HepG2 (cell line): Measurements from ENCODE around the gene ANKLE1. TPM values are rescaled to one million over a fixed set of nuclear protein-coding genes. Genes with fewer than 3 reads are reported as not detected.

ENCODE experiments used
- ATAC-seq: fragments of 200-7000 bp; cut with Tn5 transposase; 3 replicates; pipeline ENCODE4 v1.9.1; 2020; ENCODE audit warnings: mild to moderate bottlenecking, moderate library complexity
- BruUV-seq: library from RNA; stranded (reverse); fragments of 400-500 nt; replicated peaks from 2 replicates; lab custom pipeline; 2021; lab: Mats Ljungman, UMichigan
- CTCF ChIA-PET: fragments of 300-600 bp; formaldehyde crosslinking; extraction: SDS; loops from one replicate; lab custom pipeline; 2021; ENCODE audit warnings: low total read pairs, inconsistent platforms, low intra/inter-chr PET ratio; lab: Yijun Ruan, JAX
- POLR2A ChIA-PET: fragments of 350-600 bp; sonication (Branson Sonifier 250); formaldehyde crosslinking; loops from one replicate; lab custom pipeline; 2020; ENCODE audit warnings: antibody characterized with exemption, inconsistent platforms; lab: Yijun Ruan, JAX
- DNase-seq: peaks from one replicate; pipeline ENCODE4 v3.0.0-alpha.2; 2015; ENCODE audit warnings: low spot score
- FAIRE-seq: peaks from 3 replicates; lab custom pipeline; 2011; peaks lifted over from hg19 to GRCh38; lab: Jason Lieb, UNC
- H2AFZ ChIP-seq: one replicate; pipeline ENCODE4 v1.6.1; 2011; ENCODE audit warnings: low read length, inconsistent platforms
- H3K27ac ChIP-seq: fragments of 300-600 bp; 3 replicates; pipeline ENCODE4 v1.8.0; 2011; ENCODE audit warnings: mixed run types, mild to moderate bottlenecking, mixed read lengths, low read length, inconsistent platforms; ENCODE audit not compliant: insufficient read depth; ENCODE audit errors: extremely low read length
- H3K27me3 ChIP-seq, 2 experiments: fragments of 200-600 bp in 1 of 2; 2 replicates in 1 of 2; 3 replicates in 1 of 2; pipeline versions ENCODE4 v1.6.0 to v1.8.0; 2011; ENCODE audit warnings: low read length in 2 of 2, mild to moderate bottlenecking in 2 of 2, moderate library complexity in 2 of 2, inconsistent platforms in 1 of 2; ENCODE audit not compliant: insufficient read depth in 2 of 2, control insufficient read depth in 1 of 2
- H3K36me3 ChIP-seq, 2 experiments: fragments of 200-600 bp in 1 of 2; replicated peaks in 1 of 2; 2 replicates in 1 of 2; 3 replicates in 1 of 2; pipeline versions ENCODE4 v1.5.1 to v1.8.0; 2011; ENCODE audit warnings: low read length in 2 of 2, inconsistent platforms in 1 of 2; ENCODE audit not compliant: insufficient read depth in 2 of 2, control insufficient read depth in 1 of 2
- H3K4me1 ChIP-seq: 2 replicates; pipeline ENCODE4 v1.5.1; 2012; ENCODE audit warnings: low read length, inconsistent platforms; ENCODE audit not compliant: insufficient read depth
- H3K4me2 ChIP-seq: 2 replicates; pipeline ENCODE4 v1.6.0; 2011; ENCODE audit warnings: low read depth, low read length, inconsistent platforms
- H3K4me3 ChIP-seq, 3 experiments: fragments of 200-600 bp in 1 of 3; sonication (generic), shearing (Covaris generic) in 1 of 3; replicated peaks in 1 of 3; 2 replicates each; pipeline ENCODE4 v1.5.1; 2011 to 2016; ENCODE audit warnings: low read length in 3 of 3, inconsistent platforms in 2 of 3, low read depth in 2 of 3, mild to moderate bottlenecking in 2 of 3, control low read depth in 1 of 3, mixed read lengths in 1 of 3; ENCODE audit not compliant: insufficient read depth in 1 of 3
- H3K79me2 ChIP-seq: one replicate; pipeline ENCODE4 v1.6.1; 2011; ENCODE audit warnings: low read length, inconsistent platforms; ENCODE audit not compliant: insufficient read depth
- H3K9ac ChIP-seq: 2 replicates; pipeline ENCODE4 v1.6.0; 2011; ENCODE audit warnings: mild to moderate bottlenecking, low read depth, low read length, inconsistent platforms; ENCODE audit not compliant: insufficient read depth
- H3K9me3 ChIP-seq: 2 replicates; pipeline ENCODE4 v1.5.1; 2012; ENCODE audit warnings: mild to moderate bottlenecking, low read length
- H4K20me1 ChIP-seq: 2 replicates; pipeline ENCODE4 v1.6.0; 2011; ENCODE audit warnings: inconsistent platforms, mild to moderate bottlenecking, low read length, moderate library complexity; ENCODE audit not compliant: insufficient read depth
- DZIP1 ChIP-seq: sonication (generic); formaldehyde crosslinking; IDR thresholded peaks from 2 replicates; pipeline ENCODE4 v1.5.0; 2020; ENCODE audit warnings: mild to moderate bottlenecking, missing genetic modification reagents
- ZBTB33 ChIP-seq: sonication (generic); formaldehyde crosslinking; IDR thresholded peaks from 2 replicates; pipeline ENCODE4 v1.4.0; 2020; ENCODE audit warnings: missing genetic modification reagents
- WGBS: methylation state at CpG from one replicate; pipeline ENCODE4 v1.1.6; 2017; ENCODE audit warnings: low lambda C conversion rate; 5-methylcytosine and 5-hydroxymethylcytosine counted together
- in situ Hi-C: cut with HindIII; loops from 2 replicates; pipeline ENCODE4 v1.10.0; 2017; ENCODE audit warnings: low pct_unique_long_range_greater_than_20kb; ENCODE audit not compliant: extremely low pct_ligation_motif_present
- intact Hi-C: fragments of 100-400 bp; cut with micrococcal nuclease; formaldehyde crosslinking; loops from one replicate; pipeline ENCODE4 v1.10.0; 2022; ENCODE audit not compliant: unreplicated experiment
- polyA plus RNA-seq, 8 experiments: library from polyadenylated mRNA; depleted of rRNA in 3 of 8; stranded (reverse) in 7 of 8; unstranded in 1 of 8; fragments of >200 nt; fragmentation: Illumina TruSeq in 4 of 8; extraction: Trizol in 4 of 8; gene quantifications; 2 replicates each; pipeline versions ENCODE4 v1.2.1 to v1.2.3, GENCODE V29; 2011 to 2016; ENCODE audit warnings: low read depth in 4 of 8, missing spikeins in 1 of 8, mixed read lengths in 1 of 8; ENCODE audit not compliant: insufficient read depth in 1 of 8
- total RNA-seq, 5 experiments: library from RNA; depleted of rRNA; stranded (reverse); fragments of >200 nt; fragmentation: Illumina TruSeq; extraction: Trizol; gene quantifications; 2 replicates each; pipeline ENCODE4 v1.2.3, GENCODE V29; 2016; ENCODE audit warnings: low read depth in 1 of 5

Gene ANKLE1
- total and polyA plus RNA-seq, 2 of the 13 experiments (the other 11 are each of a cell fraction or from before 2014, with no cell fraction given), result 0.69 to 1.5 TPM

- ChIA-PET CTCF (no interaction called here), POLR2A (no interaction called here)
- intact Hi-C loops (no loop called here), in situ Hi-C loops (no loop called here)
- H3K4me3 ChIP-seq, result no peak overlapping the region
- no peaks in the 10 kb centered on the region for H3K27me3 ChIP-seq
- no peaks in the 10 kb centered on the region for H4K20me1 ChIP-seq
- H2AFZ ChIP-seq, result no peak overlapping the region
- H3K9me3 ChIP-seq, result no peaks in the 10 kb centered on the region
- H3K27ac ChIP-seq, result no peak overlapping the region
- DNase-seq, result no peak
- no peak for FAIRE-seq
- H3K9ac ChIP-seq, result no peak overlapping the region
- no peaks in the 10 kb centered on the region for H3K36me3 ChIP-seq
- ATAC-seq, result no peak
- H3K79me2 ChIP-seq, result no peaks in the 10 kb centered on the region
- no TSS peak for BruUV-seq
- WGBS, result 96% methylated on average over 40 of the region's 51 CpGs
- H3K4me2 ChIP-seq, result no peak overlapping the region
- TF ChIP-seq ZBTB33 (CRISPR knock-in tag) (peak; percentile 61; the same call in 1 of the 2 replicates), DZIP1 (CRISPR knock-in tag) (no peak)
- H3K4me1 ChIP-seq, result peaks cover 26% of the 10 kb centered on the region
Measured at GRCh38 chr19:17329366-17330261, 47.9 kb downstream of the ANKLE1 start.
